Kidney epithelial cell (primary cell): ENCODE measurements around the gene CNTN1. TPM values are rescaled to one million over a fixed set of nuclear protein-coding genes. Genes with fewer than 3 reads are reported as not detected.

Source experiments
- DNase-seq: peaks from one replicate; pipeline ENCODE4 v3.0.0-alpha.2; 2010; ENCODE audit warnings: low read depth
- H3K27me3 ChIP-seq: 2 replicates; pipeline ENCODE4 v1.6.0; 2011; ENCODE audit warnings: low read length; ENCODE audit not compliant: control insufficient read depth, insufficient read depth
- H3K36me3 ChIP-seq: 2 replicates; pipeline ENCODE4 v1.5.1; 2011; ENCODE audit warnings: low read length; ENCODE audit not compliant: control insufficient read depth, insufficient read depth
- H3K4me3 ChIP-seq: 2 replicates; pipeline ENCODE4 v1.5.1; 2011; ENCODE audit warnings: low read depth, mild to moderate bottlenecking, control low read depth, low read length
- CTCF ChIP-seq: IDR thresholded peaks from 2 replicates; pipeline ENCODE4 v1.5.1; 2011; ENCODE audit warnings: mild to moderate bottlenecking, moderate library complexity, low read length, control low read depth, inconsistent platforms; ENCODE audit not compliant: insufficient read depth, poor library complexity, severe bottlenecking
- total RNA-seq: library from RNA; depleted of rRNA; stranded (reverse); fragments of >200 nt; gene quantifications from 2 replicates; pipeline ENCODE4 v1.2.3, GENCODE V29; 2015

Gene CNTN1
- total RNA-seq, 1 donor from 2014 or later = 1.5 TPM

- Histone ChIP-seq H3K36me3 (no peaks in the 10 kb centered on the region), H3K4me3 (no peak overlapping the region), H3K27me3 (no peaks in the 10 kb centered on the region)
- TF ChIP-seq CTCF = no peak
- no peak for DNase-seq
Observed at GRCh38 chr12:40801082-40801481, 108.8 kb downstream of the CNTN1 start.

- Histone ChIP-seq H3K4me3 (no peak overlapping the region), H3K36me3 (no peaks in the 10 kb centered on the region), H3K27me3 (no peaks in the 10 kb centered on the region)
- DNase-seq = no peak
- no peak for TF ChIP-seq CTCF
Observed at GRCh38 chr12:40801861-40802260, 109.6 kb downstream of the CNTN1 start.

GRCh38 chr12:40802656-40803055, 110.4 kb downstream of the CNTN1 start:
- no peak for DNase-seq
- no peak for TF ChIP-seq CTCF
- H3K36me3 ChIP-seq = no peaks in the 10 kb centered on the region
- H3K27me3 ChIP-seq = no peaks in the 10 kb centered on the region
- H3K4me3 ChIP-seq = no peak overlapping the region

GRCh38 chr12:40819436-40820108, 127.3 kb downstream of the CNTN1 start:
- Histone ChIP-seq H3K27me3 (no peaks in the 10 kb centered on the region), H3K4me3 (no peak overlapping the region), H3K36me3 (no peaks in the 10 kb centered on the region)
- no peak for DNase-seq
- no peak for TF ChIP-seq CTCF

GRCh38 chr12:40820794-40821484, 128.7 kb downstream of the CNTN1 start:
- TF ChIP-seq CTCF = no peak
- DNase-seq = no peak
- H3K27me3 ChIP-seq = no peaks in the 10 kb centered on the region

More at GRCh38 chr12:40820794-40821484, 128.7 kb downstream of the CNTN1 start:
- Histone ChIP-seq H3K4me3 (no peak overlapping the region), H3K36me3 (no peaks in the 10 kb centered on the region)
